GM23338 (cell line): Measurements from ENCODE around the gene CNTNAP5.

ENCODE experiments used
- CREB1 ChIP-seq: fragments of 250-450 bp; sonication (Bioruptor Pico); IDR thresholded peaks from 2 replicates; pipeline ENCODE4 v1.5.0; 2020; ENCODE audit warnings: low read depth, mild to moderate bottlenecking, moderate library complexity
- EZH2 ChIP-seq: fragments of 200-600 bp; sonication (generic); IDR thresholded peaks from one replicate; pipeline ENCODE4 v1.8.0; 2017; ENCODE audit warnings: antibody characterized with exemption, mild to moderate bottlenecking, low read depth; ENCODE audit not compliant: unreplicated experiment
- EZH2phosphoT487 ChIP-seq: fragments of 200-600 bp; sonication (generic); IDR thresholded peaks from one replicate; pipeline ENCODE4 v1.8.1; 2018; ENCODE audit warnings: antibody characterized with exemption; ENCODE audit not compliant: unreplicated experiment
- JUNB ChIP-seq: IDR thresholded peaks from one replicate; pipeline ENCODE4 v1.6.1; 2016; ENCODE audit warnings: antibody characterized with exemption; ENCODE audit not compliant: unreplicated experiment
- NANOG ChIP-seq: IDR thresholded peaks from 2 replicates; pipeline ENCODE4 v1.6.1; 2016; ENCODE audit warnings: antibody characterized with exemption, borderline replicate concordance
- POLR2AphosphoS5 ChIP-seq: IDR thresholded peaks from 2 replicates; pipeline ENCODE4 v1.6.1; 2016; ENCODE audit warnings: antibody characterized with exemption, low read depth
- STAT1 ChIP-seq: IDR thresholded peaks from one replicate; pipeline ENCODE4 v1.6.1; 2016; ENCODE audit warnings: antibody characterized with exemption; ENCODE audit not compliant: unreplicated experiment
- ZNF114 ChIP-seq: fragments of 250-450 bp; sonication (Bioruptor Pico); IDR thresholded peaks from 2 replicates; pipeline ENCODE4 v1.5.0; 2020; ENCODE audit warnings: mild to moderate bottlenecking, moderate library complexity
- ZNF331 ChIP-seq: fragments of 250-450 bp; sonication (Bioruptor Pico); IDR thresholded peaks from 2 replicates; pipeline ENCODE4 v1.5.0; 2020; ENCODE audit warnings: low read depth, mild to moderate bottlenecking, moderate library complexity
- TF ChIP-seq, protein P1 (sequence below), 2 experiments: fragments of 200-600 bp in 1 of 2; sonication (generic) in 1 of 2; conservative IDR thresholded peaks; 2 replicates each; pipeline versions ENCODE4 v1.5.1 to v1.6.1; 2016 to 2017; ENCODE audit warnings: antibody characterized with exemption in 2 of 2, low read depth in 2 of 2, mild to moderate bottlenecking in 2 of 2, moderate library complexity in 1 of 2
- TF ChIP-seq, protein P2 (sequence below): IDR thresholded peaks from one replicate; pipeline ENCODE4 v1.6.1; 2018; ENCODE audit warnings: antibody characterized with exemption; ENCODE audit not compliant: unreplicated experiment
- TF ChIP-seq, protein P3 (sequence below): fragments of 250-450 bp; sonication (Bioruptor Pico); IDR thresholded peaks from 2 replicates; pipeline ENCODE4 v1.5.0; 2020; ENCODE audit warnings: mild to moderate bottlenecking, moderate library complexity
- TF ChIP-seq, protein P4 (sequence below): IDR thresholded peaks from 2 replicates; pipeline ENCODE4 v1.6.1; 2016; ENCODE audit warnings: antibody characterized with exemption

DNA sequence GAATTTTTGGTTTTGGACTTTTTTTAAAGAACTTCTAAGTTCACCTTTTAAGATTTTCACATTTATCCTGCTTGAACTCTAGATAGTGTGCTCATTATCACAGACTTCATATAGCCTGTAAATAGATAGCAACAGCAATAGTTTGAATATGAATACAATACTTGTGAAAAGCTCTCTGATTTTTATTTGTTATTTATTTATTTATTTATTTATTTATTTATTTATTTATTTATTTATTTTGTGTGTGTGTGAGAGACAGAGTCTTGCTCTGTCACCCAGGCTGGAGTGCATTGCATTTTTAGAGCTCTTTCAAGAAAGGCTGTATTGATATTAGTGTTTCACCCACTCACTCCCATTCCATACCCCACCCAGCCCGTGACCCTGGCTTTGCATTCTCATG lies 153.6 kb downstream of the CNTNAP5 start:
- TF ChIP-seq, protein P1, sequence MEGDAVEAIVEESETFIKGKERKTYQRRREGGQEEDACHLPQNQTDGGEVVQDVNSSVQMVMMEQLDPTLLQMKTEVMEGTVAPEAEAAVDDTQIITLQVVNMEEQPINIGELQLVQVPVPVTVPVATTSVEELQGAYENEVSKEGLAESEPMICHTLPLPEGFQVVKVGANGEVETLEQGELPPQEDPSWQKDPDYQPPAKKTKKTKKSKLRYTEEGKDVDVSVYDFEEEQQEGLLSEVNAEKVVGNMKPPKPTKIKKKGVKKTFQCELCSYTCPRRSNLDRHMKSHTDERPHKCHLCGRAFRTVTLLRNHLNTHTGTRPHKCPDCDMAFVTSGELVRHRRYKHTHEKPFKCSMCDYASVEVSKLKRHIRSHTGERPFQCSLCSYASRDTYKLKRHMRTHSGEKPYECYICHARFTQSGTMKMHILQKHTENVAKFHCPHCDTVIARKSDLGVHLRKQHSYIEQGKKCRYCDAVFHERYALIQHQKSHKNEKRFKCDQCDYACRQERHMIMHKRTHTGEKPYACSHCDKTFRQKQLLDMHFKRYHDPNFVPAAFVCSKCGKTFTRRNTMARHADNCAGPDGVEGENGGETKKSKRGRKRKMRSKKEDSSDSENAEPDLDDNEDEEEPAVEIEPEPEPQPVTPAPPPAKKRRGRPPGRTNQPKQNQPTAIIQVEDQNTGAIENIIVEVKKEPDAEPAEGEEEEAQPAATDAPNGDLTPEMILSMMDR (conservative IDR thresholded peaks at IDR 0.05; ENCODE audit: low read depth in 2 of 2): no peak
- TF ChIP-seq EZH2 (no peak), ZNF331 (CRISPR knock-in tag) (no peak), EZH2phosphoT487 (no peak), JUNB (no peak), POLR2AphosphoS5 (no peak), CREB1 (CRISPR knock-in tag) (no peak), STAT1 (no peak), NANOG (no peak), ZNF114 (CRISPR knock-in tag) (no peak)
- TF ChIP-seq, protein P2, sequence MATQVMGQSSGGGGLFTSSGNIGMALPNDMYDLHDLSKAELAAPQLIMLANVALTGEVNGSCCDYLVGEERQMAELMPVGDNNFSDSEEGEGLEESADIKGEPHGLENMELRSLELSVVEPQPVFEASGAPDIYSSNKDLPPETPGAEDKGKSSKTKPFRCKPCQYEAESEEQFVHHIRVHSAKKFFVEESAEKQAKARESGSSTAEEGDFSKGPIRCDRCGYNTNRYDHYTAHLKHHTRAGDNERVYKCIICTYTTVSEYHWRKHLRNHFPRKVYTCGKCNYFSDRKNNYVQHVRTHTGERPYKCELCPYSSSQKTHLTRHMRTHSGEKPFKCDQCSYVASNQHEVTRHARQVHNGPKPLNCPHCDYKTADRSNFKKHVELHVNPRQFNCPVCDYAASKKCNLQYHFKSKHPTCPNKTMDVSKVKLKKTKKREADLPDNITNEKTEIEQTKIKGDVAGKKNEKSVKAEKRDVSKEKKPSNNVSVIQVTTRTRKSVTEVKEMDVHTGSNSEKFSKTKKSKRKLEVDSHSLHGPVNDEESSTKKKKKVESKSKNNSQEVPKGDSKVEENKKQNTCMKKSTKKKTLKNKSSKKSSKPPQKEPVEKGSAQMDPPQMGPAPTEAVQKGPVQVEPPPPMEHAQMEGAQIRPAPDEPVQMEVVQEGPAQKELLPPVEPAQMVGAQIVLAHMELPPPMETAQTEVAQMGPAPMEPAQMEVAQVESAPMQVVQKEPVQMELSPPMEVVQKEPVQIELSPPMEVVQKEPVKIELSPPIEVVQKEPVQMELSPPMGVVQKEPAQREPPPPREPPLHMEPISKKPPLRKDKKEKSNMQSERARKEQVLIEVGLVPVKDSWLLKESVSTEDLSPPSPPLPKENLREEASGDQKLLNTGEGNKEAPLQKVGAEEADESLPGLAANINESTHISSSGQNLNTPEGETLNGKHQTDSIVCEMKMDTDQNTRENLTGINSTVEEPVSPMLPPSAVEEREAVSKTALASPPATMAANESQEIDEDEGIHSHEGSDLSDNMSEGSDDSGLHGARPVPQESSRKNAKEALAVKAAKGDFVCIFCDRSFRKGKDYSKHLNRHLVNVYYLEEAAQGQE: no peak
- TF ChIP-seq, protein P3, sequence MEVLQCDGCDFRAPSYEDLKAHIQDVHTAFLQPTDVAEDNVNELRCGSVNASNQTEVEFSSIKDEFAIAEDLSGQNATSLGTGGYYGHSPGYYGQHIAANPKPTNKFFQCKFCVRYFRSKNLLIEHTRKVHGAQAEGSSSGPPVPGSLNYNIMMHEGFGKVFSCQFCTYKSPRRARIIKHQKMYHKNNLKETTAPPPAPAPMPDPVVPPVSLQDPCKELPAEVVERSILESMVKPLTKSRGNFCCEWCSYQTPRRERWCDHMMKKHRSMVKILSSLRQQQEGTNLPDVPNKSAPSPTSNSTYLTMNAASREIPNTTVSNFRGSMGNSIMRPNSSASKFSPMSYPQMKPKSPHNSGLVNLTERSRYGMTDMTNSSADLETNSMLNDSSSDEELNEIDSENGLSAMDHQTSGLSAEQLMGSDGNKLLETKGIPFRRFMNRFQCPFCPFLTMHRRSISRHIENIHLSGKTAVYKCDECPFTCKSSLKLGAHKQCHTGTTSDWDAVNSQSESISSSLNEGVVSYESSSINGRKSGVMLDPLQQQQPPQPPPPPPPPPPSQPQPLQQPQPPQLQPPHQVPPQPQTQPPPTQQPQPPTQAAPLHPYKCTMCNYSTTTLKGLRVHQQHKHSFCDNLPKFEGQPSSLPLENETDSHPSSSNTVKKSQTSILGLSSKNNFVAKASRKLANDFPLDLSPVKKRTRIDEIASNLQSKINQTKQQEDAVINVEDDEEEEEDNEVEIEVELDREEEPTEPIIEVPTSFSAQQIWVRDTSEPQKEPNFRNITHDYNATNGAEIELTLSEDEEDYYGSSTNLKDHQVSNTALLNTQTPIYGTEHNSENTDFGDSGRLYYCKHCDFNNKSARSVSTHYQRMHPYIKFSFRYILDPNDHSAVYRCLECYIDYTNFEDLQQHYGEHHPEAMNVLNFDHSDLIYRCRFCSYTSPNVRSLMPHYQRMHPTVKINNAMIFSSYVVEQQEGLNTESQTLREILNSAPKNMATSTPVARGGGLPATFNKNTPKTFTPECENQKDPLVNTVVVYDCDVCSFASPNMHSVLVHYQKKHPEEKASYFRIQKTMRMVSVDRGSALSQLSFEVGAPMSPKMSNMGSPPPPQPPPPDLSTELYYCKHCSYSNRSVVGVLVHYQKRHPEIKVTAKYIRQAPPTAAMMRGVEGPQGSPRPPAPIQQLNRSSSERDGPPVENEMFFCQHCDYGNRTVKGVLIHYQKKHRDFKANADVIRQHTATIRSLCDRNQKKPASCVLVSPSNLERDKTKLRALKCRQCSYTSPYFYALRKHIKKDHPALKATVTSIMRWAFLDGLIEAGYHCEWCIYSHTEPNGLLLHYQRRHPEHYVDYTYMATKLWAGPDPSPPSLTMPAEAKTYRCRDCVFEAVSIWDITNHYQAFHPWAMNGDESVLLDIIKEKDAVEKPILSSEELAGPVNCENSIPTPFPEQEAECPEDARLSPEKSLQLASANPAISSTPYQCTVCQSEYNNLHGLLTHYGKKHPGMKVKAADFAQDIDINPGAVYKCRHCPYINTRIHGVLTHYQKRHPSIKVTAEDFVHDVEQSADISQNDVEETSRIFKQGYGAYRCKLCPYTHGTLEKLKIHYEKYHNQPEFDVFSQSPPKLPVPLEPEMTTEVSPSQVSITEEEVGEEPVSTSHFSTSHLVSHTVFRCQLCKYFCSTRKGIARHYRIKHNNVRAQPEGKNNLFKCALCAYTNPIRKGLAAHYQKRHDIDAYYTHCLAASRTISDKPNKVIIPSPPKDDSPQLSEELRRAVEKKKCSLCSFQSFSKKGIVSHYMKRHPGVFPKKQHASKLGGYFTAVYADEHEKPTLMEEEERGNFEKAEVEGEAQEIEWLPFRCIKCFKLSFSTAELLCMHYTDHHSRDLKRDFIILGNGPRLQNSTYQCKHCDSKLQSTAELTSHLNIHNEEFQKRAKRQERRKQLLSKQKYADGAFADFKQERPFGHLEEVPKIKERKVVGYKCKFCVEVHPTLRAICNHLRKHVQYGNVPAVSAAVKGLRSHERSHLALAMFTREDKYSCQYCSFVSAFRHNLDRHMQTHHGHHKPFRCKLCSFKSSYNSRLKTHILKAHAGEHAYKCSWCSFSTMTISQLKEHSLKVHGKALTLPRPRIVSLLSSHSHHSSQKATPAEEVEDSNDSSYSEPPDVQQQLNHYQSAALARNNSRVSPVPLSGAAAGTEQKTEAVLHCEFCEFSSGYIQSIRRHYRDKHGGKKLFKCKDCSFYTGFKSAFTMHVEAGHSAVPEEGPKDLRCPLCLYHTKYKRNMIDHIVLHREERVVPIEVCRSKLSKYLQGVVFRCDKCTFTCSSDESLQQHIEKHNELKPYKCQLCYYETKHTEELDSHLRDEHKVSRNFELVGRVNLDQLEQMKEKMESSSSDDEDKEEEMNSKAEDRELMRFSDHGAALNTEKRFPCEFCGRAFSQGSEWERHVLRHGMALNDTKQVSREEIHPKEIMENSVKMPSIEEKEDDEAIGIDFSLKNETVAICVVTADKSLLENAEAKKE (CRISPR knock-in tag): no peak
- TF ChIP-seq, protein P4, sequence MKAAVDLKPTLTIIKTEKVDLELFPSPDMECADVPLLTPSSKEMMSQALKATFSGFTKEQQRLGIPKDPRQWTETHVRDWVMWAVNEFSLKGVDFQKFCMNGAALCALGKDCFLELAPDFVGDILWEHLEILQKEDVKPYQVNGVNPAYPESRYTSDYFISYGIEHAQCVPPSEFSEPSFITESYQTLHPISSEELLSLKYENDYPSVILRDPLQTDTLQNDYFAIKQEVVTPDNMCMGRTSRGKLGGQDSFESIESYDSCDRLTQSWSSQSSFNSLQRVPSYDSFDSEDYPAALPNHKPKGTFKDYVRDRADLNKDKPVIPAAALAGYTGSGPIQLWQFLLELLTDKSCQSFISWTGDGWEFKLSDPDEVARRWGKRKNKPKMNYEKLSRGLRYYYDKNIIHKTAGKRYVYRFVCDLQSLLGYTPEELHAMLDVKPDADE: no peak
